GM12878 (cell line): ENCODE results near the gene GRM1. TPM values are rescaled to one million over a fixed set of nuclear protein-coding genes. Genes with fewer than 3 reads are reported as not detected.

Source experiments
- ATAC-seq: fragments of 200-7000 bp; cut with Tn5 transposase; 3 replicates; pipeline ENCODE4 v1.9.1; 2020; ENCODE audit warnings: mild to moderate bottlenecking, moderate library complexity
- BruUV-seq: library from RNA; stranded (reverse); fragments of 400-500 nt; replicated peaks from 2 replicates; lab custom pipeline; 2021; lab: Mats Ljungman, UMichigan
- CTCF ChIA-PET: fragments of 300-600 bp; sonication (Branson Sonifier 250); formaldehyde crosslinking; extraction: SDS; loops from one replicate; lab custom pipeline; 2021; ENCODE audit warnings: inconsistent platforms; lab: Yijun Ruan, JAX
- POLR2A ChIA-PET: fragments of 350-600 bp; formaldehyde crosslinking; extraction: SDS; loops from one replicate; lab custom pipeline; 2021; ENCODE audit warnings: inconsistent platforms; lab: Charles Lee
- RAD21 ChIA-PET: fragments of 300-600 bp; sonication (Branson Sonifier 250); formaldehyde crosslinking; loops from one replicate; lab custom pipeline; 2023; ENCODE audit warnings: antibody characterized with exemption; ENCODE audit not compliant: unreplicated experiment; lab: Charles Lee
- SMC1A ChIA-PET: fragments of 300-600 bp; sonication (Branson Sonifier 250); formaldehyde crosslinking; loops from one replicate; lab custom pipeline; 2023; ENCODE audit not compliant: unreplicated experiment, uncharacterized antibody; lab: Charles Lee
- DNase-seq: peaks from one replicate; pipeline ENCODE4 v3.0.0-alpha.2; 2011; ENCODE audit warnings: low read depth, low spot score
- FAIRE-seq: peaks from 3 replicates; lab custom pipeline; 2011; peaks lifted over from hg19 to GRCh38; lab: Jason Lieb, UNC
- H2AFZ ChIP-seq: 2 replicates; pipeline ENCODE4 v1.6.0; 2011; ENCODE audit warnings: low read depth, low read length, control low read depth; ENCODE audit not compliant: control insufficient read depth
- H3K27ac ChIP-seq: 2 replicates; pipeline ENCODE4 v1.5.1; 2011; ENCODE audit warnings: control low read depth; ENCODE audit not compliant: control insufficient read depth, insufficient read depth
- H3K27me3 ChIP-seq, 2 experiments: replicated peaks in 1 of 2; 2 replicates each; pipeline versions ENCODE4 v1.6.0 to v1.6.1; 2011; ENCODE audit warnings: low read length in 1 of 2; ENCODE audit not compliant: control insufficient read depth in 2 of 2, insufficient read depth in 2 of 2
- H3K36me3 ChIP-seq, 2 experiments: 2 replicates each; pipeline ENCODE4 v1.5.1; 2011; ENCODE audit warnings: low read length in 1 of 2; ENCODE audit not compliant: control insufficient read depth in 2 of 2, insufficient read depth in 2 of 2
- H3K4me1 ChIP-seq: 2 replicates; pipeline ENCODE4 v1.6.1; 2011; ENCODE audit warnings: mild to moderate bottlenecking, low read length, moderate library complexity, mixed read lengths; ENCODE audit not compliant: control insufficient read depth, insufficient read depth
- H3K4me2 ChIP-seq: 2 replicates; pipeline ENCODE4 v1.6.0; 2011; ENCODE audit warnings: control low read depth; ENCODE audit not compliant: control insufficient read depth, insufficient read depth
- H3K4me3 ChIP-seq: fragments of 200-600 bp; sonication (generic); 2 replicates; pipeline ENCODE4 v1.5.1; 2016
- H3K79me2 ChIP-seq: 2 replicates; pipeline ENCODE4 v1.6.0; 2011; ENCODE audit warnings: low read length; ENCODE audit not compliant: control insufficient read depth, insufficient read depth
- H3K9ac ChIP-seq: 2 replicates; pipeline ENCODE4 v1.8.0; 2011; ENCODE audit warnings: low read length, control low read depth, mixed read lengths; ENCODE audit not compliant: control insufficient read depth, insufficient read depth
- H3K9me3 ChIP-seq: replicated peaks from 3 replicates; pipeline ENCODE4 v1.5.1; 2011; ENCODE audit warnings: mild to moderate bottlenecking, low read length; ENCODE audit not compliant: control insufficient read depth, insufficient read depth
- H4K20me1 ChIP-seq: 2 replicates; pipeline ENCODE4 v1.6.0; 2011; ENCODE audit not compliant: control insufficient read depth, insufficient read depth
- KAT2A ChIP-seq: conservative IDR thresholded peaks from 2 replicates; pipeline ENCODE4 v1.6.1; 2011; ENCODE audit warnings: low read depth, low read length; ENCODE audit not compliant: control insufficient read depth
- NR2C2 ChIP-seq: IDR thresholded peaks from 2 replicates; pipeline ENCODE4 v1.6.1; 2011; ENCODE audit warnings: borderline replicate concordance, low read depth; ENCODE audit not compliant: control insufficient read depth, insufficient read length
- NR2F1 ChIP-seq: fragments of 450-650 bp; conservative IDR thresholded peaks from 2 replicates; pipeline ENCODE4 v1.6.1; 2017; ENCODE audit warnings: mild to moderate bottlenecking
- SRF ChIP-seq, 2 experiments: IDR thresholded peaks; 2 replicates each; pipeline ENCODE4 v1.6.1; 2011; ENCODE audit warnings: low read depth in 2 of 2, low read length in 2 of 2, mild to moderate bottlenecking in 1 of 2, moderate library complexity in 1 of 2
- TCF3 ChIP-seq: IDR thresholded peaks from 2 replicates; pipeline ENCODE4 v1.6.1; 2012; ENCODE audit warnings: low read depth, mild to moderate bottlenecking, low read length, borderline replicate concordance; ENCODE audit not compliant: insufficient read depth
- whole genome bisulfite sequencing: methylation state at CpG from one replicate; pipeline ENCODE4 v1.1.6; 2016; ENCODE audit warnings: low lambda C conversion rate; ENCODE audit not compliant: insufficient replicate concordance, insufficient coverage; ENCODE audit errors: missing lambda C conversion rate; 5-methylcytosine and 5-hydroxymethylcytosine counted together
- in situ Hi-C: fragments of 300-500 bp; cut with MboI; formaldehyde crosslinking; loops from 9 replicates; pipeline ENCODE4 v1.14.3; 2018; ENCODE audit warnings: mixed read lengths
- intact Hi-C: fragments of 100-400 bp; cut with micrococcal nuclease; formaldehyde crosslinking; loops from one replicate; pipeline ENCODE4 v1.14.2; 2022; ENCODE audit not compliant: unreplicated experiment
- polyA plus RNA-seq, 11 experiments: library from polyadenylated mRNA; depleted of rRNA in 4 of 11; unstranded in 6 of 11; stranded (reverse) in 5 of 11; fragments of >200 nt; fragmentation: Nextera tagmentation in 4 of 11; fragmentation: Illumina TruSeq in 1 of 11; extraction: Ambion mirVana in 4 of 11; extraction: Trizol in 1 of 11; gene quantifications; 1 replicate in 1 of 11; 2 replicates in 10 of 11; pipeline versions ENCODE4 v1.2.1 to v1.2.3, GENCODE V29; 2011 to 2016; ENCODE audit warnings: inconsistent platforms in 2 of 11, missing spikeins in 2 of 11, low read depth in 1 of 11
- total RNA-seq, 4 experiments: library from RNA; depleted of rRNA in 3 of 4; stranded (reverse); fragments of >200 nt in 3 of 4; fragmentation: Illumina TruSeq in 1 of 4; extraction: Trizol in 1 of 4; gene quantifications; 2 replicates each; pipeline versions ENCODE4 v1.2.1 to v1.2.3, GENCODE V29; 2013 to 2021
- TF ChIP-seq, protein P1 (sequence below): fragments of 450-650 bp; IDR thresholded peaks from 2 replicates; pipeline ENCODE4 v1.6.1; 2016; ENCODE audit warnings: mild to moderate bottlenecking, moderate library complexity, borderline replicate concordance

Gene GRM1
- total and polyA plus RNA-seq, 10 of the 15 experiments (the other 5 are each of a cell fraction or from before 2014, with no cell fraction given) = 0.04 TPM; not detected in 9

DNA sequence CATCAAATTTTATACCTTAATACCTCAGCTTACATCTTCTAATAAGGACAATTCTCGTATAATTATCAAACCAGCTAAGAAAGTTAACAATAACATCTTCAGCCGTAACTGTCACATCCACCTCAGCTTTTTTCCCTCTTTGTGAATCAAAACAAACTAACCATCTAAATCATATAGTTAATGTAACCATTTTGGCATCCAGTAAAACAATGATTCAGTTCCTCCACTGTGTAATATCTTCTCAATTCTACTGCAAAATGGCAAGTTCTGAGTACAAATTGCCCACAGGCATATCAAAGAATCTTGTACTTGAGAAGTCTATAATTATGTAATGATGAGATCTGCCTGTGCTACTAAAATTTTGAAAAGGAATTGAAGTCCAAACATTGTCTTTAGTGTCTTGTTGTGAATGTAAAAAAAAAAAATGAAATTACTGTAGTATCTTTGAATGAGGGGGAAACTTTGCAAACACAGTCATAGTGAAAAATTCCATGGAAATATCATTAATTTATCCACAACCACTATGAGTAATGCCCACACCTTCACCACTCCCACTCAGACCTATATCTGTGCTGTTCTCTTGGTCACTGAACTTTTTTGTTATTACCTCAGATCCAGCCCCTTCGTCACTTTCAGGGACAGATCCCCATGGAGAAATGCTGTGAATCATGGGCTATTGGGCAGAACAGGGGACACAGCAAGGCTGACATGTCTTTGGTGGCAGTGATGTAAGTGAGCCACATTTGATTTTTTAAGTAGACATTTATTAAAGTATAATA is 336.1 kb downstream of the GRM1 start:
- H3K4me2 ChIP-seq = no peak overlapping the region
- no peak for FAIRE-seq
- BruUV-seq = no TSS peak
- no peaks in the 10 kb centered on the region for H3K79me2 ChIP-seq
- in situ Hi-C loops = no loop called here
- no peaks in the 10 kb centered on the region for H3K36me3 ChIP-seq
- 4% methylated on average over 3 of the region's 3 CpGs for WGBS
- no peaks in the 10 kb centered on the region for H3K4me1 ChIP-seq
- H3K9ac ChIP-seq = no peak overlapping the region
- intact Hi-C loops = no loop called here
- SMC1A ChIA-PET = no interaction called here
- H4K20me1 ChIP-seq = no peaks in the 10 kb centered on the region
- no peaks in the 10 kb centered on the region for H3K9me3 ChIP-seq
- RAD21 ChIA-PET = no interaction called here
- H2AFZ ChIP-seq = no peak overlapping the region
- no peak overlapping the region for H3K27ac ChIP-seq
- DNase-seq = no peak
- POLR2A ChIA-PET = no interaction called here
- no peak for ATAC-seq
- TF ChIP-seq NR2F1 = no peak
- TF ChIP-seq TCF3 = no peak
- TF ChIP-seq NR2C2 = no peak
- TF ChIP-seq, protein P1, sequence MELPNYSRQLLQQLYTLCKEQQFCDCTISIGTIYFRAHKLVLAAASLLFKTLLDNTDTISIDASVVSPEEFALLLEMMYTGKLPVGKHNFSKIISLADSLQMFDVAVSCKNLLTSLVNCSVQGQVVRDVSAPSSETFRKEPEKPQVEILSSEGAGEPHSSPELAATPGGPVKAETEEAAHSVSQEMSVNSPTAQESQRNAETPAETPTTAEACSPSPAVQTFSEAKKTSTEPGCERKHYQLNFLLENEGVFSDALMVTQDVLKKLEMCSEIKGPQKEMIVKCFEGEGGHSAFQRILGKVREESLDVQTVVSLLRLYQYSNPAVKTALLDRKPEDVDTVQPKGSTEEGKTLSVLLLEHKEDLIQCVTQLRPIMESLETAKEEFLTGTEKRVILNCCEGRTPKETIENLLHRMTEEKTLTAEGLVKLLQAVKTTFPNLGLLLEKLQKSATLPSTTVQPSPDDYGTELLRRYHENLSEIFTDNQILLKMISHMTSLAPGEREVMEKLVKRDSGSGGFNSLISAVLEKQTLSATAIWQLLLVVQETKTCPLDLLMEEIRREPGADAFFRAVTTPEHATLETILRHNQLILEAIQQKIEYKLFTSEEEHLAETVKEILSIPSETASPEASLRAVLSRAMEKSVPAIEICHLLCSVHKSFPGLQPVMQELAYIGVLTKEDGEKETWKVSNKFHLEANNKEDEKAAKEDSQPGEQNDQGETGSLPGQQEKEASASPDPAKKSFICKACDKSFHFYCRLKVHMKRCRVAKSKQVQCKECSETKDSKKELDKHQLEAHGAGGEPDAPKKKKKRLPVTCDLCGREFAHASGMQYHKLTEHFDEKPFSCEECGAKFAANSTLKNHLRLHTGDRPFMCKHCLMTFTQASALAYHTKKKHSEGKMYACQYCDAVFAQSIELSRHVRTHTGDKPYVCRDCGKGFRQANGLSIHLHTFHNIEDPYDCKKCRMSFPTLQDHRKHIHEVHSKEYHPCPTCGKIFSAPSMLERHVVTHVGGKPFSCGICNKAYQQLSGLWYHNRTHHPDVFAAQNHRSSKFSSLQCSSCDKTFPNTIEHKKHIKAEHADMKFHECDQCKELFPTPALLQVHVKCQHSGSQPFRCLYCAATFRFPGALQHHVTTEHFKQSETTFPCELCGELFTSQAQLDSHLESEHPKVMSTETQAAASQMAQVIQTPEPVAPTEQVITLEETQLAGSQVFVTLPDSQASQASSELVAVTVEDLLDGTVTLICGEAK = no peak
- no peak for TF ChIP-seq KAT2A
- TF ChIP-seq SRF (IDR thresholded peaks at IDR 0.05; ENCODE audit: low read depth in 2 of 2, low read length in 2 of 2) = no peak
- no peaks in the 10 kb centered on the region for H3K27me3 ChIP-seq
- H3K4me3 ChIP-seq = no peak overlapping the region
- CTCF ChIA-PET = no interaction called here
